Chondrocyte (in vitro differentiated cells): ENCODE results near the gene KRCC1. TPM values are rescaled to one million over a fixed set of nuclear protein-coding genes. Genes with fewer than 3 reads are reported as not detected.

Source experiments
- DNase-seq: peaks from one replicate; pipeline ENCODE4 v3.0.0; 2021; ENCODE audit warnings: mixed read lengths, low spot score
- H3K27ac Mint-ChIP-seq: one replicate; pipeline ENCODE4 v1.8.0; 2021; ENCODE audit warnings: mild to moderate bottlenecking, moderate library complexity, mixed read lengths; ENCODE audit not compliant: unreplicated experiment
- H3K27me3 Mint-ChIP-seq: 2 replicates; pipeline ENCODE4 v1.8.0; 2021; ENCODE audit warnings: low read depth, mixed read lengths
- H3K36me3 Mint-ChIP-seq: 2 replicates; pipeline ENCODE4 v1.8.0; 2021; ENCODE audit warnings: low read depth, mixed read lengths
- H3K4me1 Mint-ChIP-seq: 2 replicates; pipeline ENCODE4 v1.8.0; 2021; ENCODE audit warnings: low read depth, mild to moderate bottlenecking, mixed read lengths
- H3K4me3 Mint-ChIP-seq: one replicate; pipeline ENCODE4 v1.8.0; 2021; ENCODE audit warnings: mild to moderate bottlenecking, moderate library complexity, mixed read lengths; ENCODE audit not compliant: unreplicated experiment
- H3K9me3 Mint-ChIP-seq: 2 replicates; pipeline ENCODE4 v1.8.0; 2021; ENCODE audit warnings: low read depth, mixed read lengths
- total RNA-seq: library from RNA; stranded (reverse); gene quantifications from 3 replicates; pipeline ENCODE4 v1.2.1, GENCODE V29; 2021
- TF ChIP-seq, protein P1 (sequence below): fragments of 200-600 bp; sonication (generic); IDR thresholded peaks from 2 replicates; pipeline ENCODE4 v1.5.0; 2021; ENCODE audit warnings: antibody characterized with exemption, mild to moderate bottlenecking, moderate library complexity

Gene KRCC1
- total RNA-seq, 1 donor from 2014 or later = 25.3 TPM

DNA sequence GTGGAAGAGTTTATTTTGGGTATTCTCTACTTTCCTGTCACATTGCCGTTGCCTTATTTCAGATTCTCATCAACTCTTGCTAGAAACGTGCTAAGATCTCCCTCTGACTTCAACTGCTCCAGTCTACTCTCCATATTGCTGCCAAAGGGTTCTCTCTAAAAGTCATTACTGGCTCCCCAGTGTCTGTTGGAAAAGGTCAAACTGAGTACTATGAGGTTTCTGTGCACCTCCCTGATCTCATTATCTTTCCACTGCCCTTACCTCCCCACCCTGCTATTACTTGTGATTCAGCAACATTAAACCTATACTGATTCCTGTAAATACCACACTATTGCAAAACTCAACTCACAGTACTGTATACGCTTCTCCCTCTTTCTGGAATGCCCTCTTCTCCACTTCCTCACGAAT, 1.9 kb upstream of the KRCC1 start:
- Mint-ChIP-seq H3K27ac (no peak overlapping the region), H3K36me3 (peaks cover 4% of the 10 kb centered on the region), H3K4me3 (no peak overlapping the region), H3K27me3 (no peaks in the 10 kb centered on the region), H3K9me3 (no peaks in the 10 kb centered on the region), H3K4me1 (peaks cover 32% of the 10 kb centered on the region)
- DNase-seq = no peak
- TF ChIP-seq, protein P1, sequence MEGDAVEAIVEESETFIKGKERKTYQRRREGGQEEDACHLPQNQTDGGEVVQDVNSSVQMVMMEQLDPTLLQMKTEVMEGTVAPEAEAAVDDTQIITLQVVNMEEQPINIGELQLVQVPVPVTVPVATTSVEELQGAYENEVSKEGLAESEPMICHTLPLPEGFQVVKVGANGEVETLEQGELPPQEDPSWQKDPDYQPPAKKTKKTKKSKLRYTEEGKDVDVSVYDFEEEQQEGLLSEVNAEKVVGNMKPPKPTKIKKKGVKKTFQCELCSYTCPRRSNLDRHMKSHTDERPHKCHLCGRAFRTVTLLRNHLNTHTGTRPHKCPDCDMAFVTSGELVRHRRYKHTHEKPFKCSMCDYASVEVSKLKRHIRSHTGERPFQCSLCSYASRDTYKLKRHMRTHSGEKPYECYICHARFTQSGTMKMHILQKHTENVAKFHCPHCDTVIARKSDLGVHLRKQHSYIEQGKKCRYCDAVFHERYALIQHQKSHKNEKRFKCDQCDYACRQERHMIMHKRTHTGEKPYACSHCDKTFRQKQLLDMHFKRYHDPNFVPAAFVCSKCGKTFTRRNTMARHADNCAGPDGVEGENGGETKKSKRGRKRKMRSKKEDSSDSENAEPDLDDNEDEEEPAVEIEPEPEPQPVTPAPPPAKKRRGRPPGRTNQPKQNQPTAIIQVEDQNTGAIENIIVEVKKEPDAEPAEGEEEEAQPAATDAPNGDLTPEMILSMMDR = no peak

GRCh38 chr2:88054782-88055370, 707 bp downstream of the KRCC1 start:
- Mint-ChIP-seq H3K9me3 (no peaks in the 10 kb centered on the region), H3K27me3 (no peaks in the 10 kb centered on the region), H3K4me3 (peak overlapping the region; percentile 96), H3K36me3 (peaks cover 4% of the 10 kb centered on the region), H3K27ac (peak overlapping the region; percentile 96), H3K4me1 (peaks cover 32% of the 10 kb centered on the region)
- TF ChIP-seq, protein P1 = no peak
- DNase-seq = no peak

DNA sequence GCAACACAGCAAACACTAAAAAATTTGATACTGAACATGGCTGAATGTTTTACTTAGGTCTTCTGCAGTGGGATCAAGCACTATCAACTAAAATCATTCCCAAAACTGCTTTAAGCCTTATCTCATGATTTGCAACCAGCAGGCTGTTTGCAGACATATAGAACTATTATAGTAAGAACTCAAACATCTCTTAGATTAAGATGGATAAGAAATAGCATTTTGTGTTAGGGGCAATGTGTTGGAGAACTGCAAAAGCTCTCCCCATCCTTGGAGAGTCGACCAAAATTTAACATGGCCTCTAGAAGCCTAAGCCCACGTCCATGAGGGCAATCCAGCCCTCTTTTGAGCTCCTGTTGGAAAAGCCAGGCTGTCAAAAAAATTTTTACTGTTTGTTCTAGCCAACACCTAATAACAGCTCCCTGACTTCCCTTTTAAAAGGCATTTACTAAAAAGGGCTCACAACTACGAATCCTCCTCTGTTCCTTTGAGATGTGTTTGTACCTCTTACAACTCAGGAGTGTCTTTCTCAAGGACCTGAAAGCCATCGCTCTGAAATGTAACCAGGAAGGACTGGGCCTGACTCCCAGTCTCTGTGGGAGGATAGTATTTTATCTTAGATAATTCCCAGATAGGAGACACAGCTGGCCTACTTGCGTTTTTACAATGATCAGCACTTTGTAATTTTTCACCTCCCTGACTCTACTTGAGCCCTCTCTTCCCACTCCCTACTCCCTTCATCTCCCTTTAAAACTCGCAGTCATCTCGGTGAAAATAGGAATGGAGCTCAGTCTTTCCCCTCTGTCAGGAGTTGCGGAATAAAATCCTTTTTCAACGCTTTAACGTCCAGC, 1.4 kb downstream of the KRCC1 start:
- Mint-ChIP-seq H3K4me3 (peak overlapping the region; percentile 96), H3K36me3 (peaks cover 4% of the 10 kb centered on the region), H3K27me3 (no peaks in the 10 kb centered on the region), H3K4me1 (peaks cover 32% of the 10 kb centered on the region), H3K27ac (peak overlapping the region; percentile 96), H3K9me3 (no peaks in the 10 kb centered on the region)
- TF ChIP-seq, protein P1 = no peak
- DNase-seq = no peak

DNA sequence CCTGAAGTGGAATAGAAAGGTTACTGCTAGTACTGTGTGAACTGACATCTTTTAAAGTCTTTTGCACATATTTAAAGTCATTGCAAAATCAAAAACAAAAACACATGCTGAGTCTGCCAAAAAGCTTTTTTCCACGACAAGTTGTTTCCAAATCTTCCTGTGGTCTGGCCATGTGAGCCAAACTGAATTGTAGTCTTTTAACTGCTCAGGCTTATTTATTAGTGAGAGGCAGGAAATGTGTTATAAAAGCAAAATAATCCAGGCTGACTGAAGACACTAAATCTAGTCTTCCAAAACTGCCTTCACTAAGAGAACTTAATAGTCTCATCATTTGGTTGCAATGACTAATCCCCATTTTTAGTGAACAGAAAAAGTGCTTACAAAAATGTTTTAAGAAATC, 2.3 kb downstream of the KRCC1 start:
- TF ChIP-seq, protein P1 = no peak
- peak overlapping the region; percentile 6 for H3K27ac Mint-ChIP-seq
- H3K4me3 Mint-ChIP-seq = peak overlapping the region; percentile 96
- DNase-seq = no peak
- H3K27me3 Mint-ChIP-seq = no peaks in the 10 kb centered on the region
- H3K4me1 Mint-ChIP-seq = peaks cover 34% of the 10 kb centered on the region
- H3K9me3 Mint-ChIP-seq = no peaks in the 10 kb centered on the region
- peaks cover 4% of the 10 kb centered on the region for H3K36me3 Mint-ChIP-seq

GRCh38 chr2:88051792-88052191, 3.8 kb downstream of the KRCC1 start:
- Mint-ChIP-seq H3K27ac (no peak overlapping the region), H3K4me1 (peaks cover 34% of the 10 kb centered on the region)

More at GRCh38 chr2:88051792-88052191, 3.8 kb downstream of the KRCC1 start:
- H3K36me3 Mint-ChIP-seq = peaks cover 4% of the 10 kb centered on the region
- DNase-seq = no peak
- H3K9me3 Mint-ChIP-seq = no peaks in the 10 kb centered on the region
- no peaks in the 10 kb centered on the region for H3K27me3 Mint-ChIP-seq
- TF ChIP-seq, protein P1 = no peak
- no peak overlapping the region for H3K4me3 Mint-ChIP-seq
